GM18867 (cell line): ENCODE results near the gene CLBA1.
"Not testable (repeated sequence)": the region's sequence is repeated elsewhere in the genome, so short reads cannot be mapped to it uniquely, and the experiment has no call there.

Experiments
- ATAC-seq: cut with Tn5 transposase; IDR thresholded peaks from one replicate; pipeline ENCODE4 v1.9.1; 2021; ENCODE audit warnings: mild to moderate bottlenecking, moderate library complexity; ENCODE audit not compliant: unreplicated experiment

Gene CLBA1

GRCh38 chr14:104947881-104948735 is 37.5 kb upstream of the CLBA1 start:
- ATAC-seq, result not testable (repeated sequence)

- ATAC-seq, result no peak
Measured at GRCh38 chr14:104948736-104949031, 36.9 kb upstream of the CLBA1 start.

GRCh38 chr14:104949406-104949955 is 36.1 kb upstream of the CLBA1 start:
- ATAC-seq, result not testable (repeated sequence)

GRCh38 chr14:104950021-104950420 is 35.6 kb upstream of the CLBA1 start:
- no peak for ATAC-seq

- not testable (repeated sequence) for ATAC-seq
Measured at GRCh38 chr14:104950701-104951100, 34.9 kb upstream of the CLBA1 start.

DNA sequence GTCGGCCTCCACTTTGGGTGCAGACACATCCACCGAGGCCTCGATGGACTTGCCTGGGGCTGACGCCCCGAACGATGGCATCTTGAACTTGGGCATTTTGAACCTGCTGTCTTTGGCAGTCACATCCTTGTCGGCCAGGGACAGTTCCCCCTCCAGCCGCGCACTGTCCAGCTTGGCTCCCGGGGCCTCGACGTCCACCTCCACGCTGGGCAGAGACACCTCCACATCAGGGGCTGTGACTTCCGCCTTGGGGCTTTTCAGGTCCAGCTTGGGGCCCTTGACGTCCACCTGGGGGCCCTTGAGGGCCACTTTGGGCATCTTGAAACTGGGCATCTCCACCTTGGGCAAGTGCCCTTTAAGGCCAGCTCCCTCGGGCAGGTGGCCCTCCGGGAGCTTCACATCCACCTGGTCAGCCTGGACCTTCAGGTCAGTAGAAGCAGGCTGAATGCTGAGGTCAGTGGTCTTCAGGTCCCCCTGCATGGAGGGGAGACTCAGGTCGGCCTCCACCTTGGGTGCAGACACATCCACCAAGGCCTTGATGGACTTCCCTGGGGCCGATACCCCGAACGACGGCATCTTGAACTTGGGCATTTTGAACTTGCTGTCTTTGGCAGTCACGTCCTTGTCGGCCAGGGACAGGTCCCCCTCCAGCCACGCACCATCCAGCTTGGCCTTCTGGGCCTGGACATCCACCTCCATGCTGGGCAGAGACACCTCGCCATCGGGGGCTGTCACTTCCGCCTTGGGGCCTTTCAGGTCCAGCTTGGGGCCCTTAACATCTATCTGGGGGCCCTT is 33.5 kb upstream of the CLBA1 start:
- ATAC-seq, result not testable (repeated sequence)

DNA sequence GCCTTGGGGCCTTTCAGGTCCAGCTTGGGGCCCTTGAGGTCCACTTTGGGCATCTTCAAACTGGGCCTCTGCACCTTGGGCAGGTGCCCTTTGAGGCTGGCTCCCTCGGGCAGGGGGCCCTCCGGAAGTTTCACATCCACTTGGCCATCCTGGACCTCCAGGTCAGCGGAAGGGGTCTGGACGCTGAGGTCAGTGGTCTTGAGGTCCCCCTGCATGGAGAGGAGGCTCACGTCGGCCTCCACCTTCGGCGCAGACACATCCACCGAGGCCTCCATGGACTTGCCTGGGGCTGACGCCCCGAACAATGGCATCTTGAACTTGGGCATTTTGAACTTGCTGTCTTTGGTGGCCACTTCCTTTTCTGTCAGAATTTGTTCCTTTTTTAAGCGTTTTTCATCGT is 32.5 kb upstream of the CLBA1 start:
- ATAC-seq, result no peak

- ATAC-seq, result no peak
Measured at GRCh38 chr14:104953896-104954656, 31.5 kb upstream of the CLBA1 start.

- ATAC-seq, result no peak
Measured at GRCh38 chr14:104954746-104955395, 30.7 kb upstream of the CLBA1 start.

DNA sequence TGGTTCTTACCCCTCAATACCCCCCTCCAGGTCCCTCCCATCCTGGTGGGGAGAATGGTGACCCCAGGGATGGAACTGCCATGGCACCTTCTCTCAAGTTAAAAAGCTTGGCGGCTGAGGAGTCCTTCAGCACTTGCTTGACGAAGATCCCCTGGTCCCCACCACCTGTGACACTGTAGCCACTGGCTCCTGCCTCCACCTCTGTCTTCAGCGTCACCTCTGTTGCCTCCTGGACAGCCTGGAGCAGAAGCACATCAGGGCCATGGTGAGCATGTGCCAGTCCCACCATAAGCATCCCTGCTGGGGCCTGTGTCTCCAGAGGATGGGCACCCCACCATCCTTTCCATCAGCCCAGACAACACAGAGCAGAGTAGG is 30.2 kb upstream of the CLBA1 start:
- no peak for ATAC-seq

DNA sequence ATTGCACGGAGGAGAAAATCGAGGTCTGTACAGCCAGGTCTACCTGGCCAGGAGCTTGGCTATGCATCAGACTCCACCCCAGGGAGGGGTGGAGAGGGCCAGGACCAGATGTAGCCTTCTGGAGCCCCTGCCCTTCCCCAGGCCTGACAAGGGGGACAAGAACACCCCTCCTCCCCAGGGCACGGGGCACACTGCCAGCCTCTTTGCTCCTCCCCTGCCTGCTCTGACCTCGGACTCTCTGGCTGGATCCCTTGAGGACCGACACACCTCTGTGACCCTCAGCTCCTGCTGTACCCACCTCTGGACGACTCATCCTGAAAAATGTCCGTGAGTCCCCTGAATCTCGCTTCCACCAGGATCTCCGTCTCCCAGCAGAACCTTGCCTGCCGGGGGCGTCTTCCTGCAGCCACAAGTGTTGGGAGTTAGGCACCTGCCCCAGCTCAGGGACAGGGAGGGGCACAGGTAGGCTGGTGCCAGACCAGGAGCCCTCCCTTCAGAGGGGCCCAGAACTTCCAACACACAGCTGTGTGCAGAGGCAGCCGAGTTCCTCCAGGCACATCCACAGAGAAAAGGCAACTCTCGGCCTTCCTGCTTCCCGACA is 29.2 kb upstream of the CLBA1 start:
- no peak for ATAC-seq

DNA sequence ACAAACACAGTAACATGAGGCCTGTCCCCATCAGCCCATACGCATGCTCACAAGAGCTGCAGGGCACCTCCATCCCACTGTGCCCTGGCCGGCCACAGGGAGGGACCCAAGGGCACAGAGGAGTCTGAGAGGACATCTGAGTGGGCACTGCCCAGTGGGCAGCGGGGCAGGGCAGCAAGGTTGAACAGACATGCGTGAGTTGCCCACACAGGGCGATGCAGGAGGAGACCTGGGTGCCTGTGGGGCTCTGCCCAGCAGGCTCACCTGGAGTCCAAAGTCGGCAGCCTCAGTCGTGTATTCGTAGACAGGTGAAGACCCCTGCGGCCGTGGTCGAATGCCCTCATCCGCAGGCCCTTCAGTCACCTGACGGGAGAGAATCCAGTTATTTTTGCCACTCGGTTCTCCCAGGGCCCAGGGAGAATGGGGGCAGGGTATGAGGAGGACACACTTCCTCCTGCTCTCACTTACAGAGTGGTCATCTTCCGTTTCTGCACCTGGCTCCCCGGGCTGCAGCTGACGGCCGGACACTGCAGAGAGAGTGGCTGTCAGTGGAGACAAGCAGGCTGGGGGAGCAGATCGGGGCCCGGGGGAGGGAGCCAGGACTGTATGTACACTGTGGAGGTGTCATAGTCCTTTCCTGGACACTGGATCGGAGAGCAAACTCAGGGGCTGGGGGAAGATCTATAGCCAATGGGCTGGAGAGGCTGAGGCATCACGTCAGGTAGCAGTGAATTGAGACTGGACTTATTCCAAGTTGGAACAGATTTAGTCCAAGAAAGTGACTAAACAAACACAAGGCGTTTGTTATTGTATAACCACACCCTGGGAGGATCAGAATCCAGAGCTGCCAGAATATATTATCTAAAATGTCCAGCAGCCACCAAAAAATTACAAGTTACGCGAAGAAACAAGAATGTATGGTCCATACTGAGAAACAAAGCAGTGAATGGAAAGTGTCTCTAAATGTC is 28.2 kb upstream of the CLBA1 start:
- ATAC-seq, result no peak

DNA sequence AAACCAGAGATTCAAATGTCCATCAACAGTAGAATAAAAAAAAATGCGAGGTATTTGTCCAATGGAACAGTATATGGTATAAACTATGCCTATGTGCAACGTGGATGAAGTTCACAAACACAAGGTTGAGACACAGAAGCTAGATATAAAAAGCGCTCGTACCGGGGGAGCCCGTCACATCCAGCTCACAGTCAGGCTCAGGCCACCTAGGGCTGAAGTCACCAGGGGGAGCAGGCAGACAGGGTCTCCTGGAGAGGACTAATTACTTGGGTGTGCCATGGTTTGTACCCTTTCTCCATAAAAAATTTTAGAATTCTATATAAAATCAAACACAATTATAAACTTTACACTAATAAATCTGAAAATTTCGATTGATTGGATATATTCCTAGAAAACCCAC is 21.0 kb upstream of the CLBA1 start:
- no peak for ATAC-seq

GRCh38 chr14:104965561-104966231 is 19.9 kb upstream of the CLBA1 start:
- no peak for ATAC-seq

GRCh38 chr14:104966261-104966865 is 19.2 kb upstream of the CLBA1 start:
- ATAC-seq, result no peak

- no peak for ATAC-seq
Measured at GRCh38 chr14:104966981-104967385, 18.6 kb upstream of the CLBA1 start.

DNA sequence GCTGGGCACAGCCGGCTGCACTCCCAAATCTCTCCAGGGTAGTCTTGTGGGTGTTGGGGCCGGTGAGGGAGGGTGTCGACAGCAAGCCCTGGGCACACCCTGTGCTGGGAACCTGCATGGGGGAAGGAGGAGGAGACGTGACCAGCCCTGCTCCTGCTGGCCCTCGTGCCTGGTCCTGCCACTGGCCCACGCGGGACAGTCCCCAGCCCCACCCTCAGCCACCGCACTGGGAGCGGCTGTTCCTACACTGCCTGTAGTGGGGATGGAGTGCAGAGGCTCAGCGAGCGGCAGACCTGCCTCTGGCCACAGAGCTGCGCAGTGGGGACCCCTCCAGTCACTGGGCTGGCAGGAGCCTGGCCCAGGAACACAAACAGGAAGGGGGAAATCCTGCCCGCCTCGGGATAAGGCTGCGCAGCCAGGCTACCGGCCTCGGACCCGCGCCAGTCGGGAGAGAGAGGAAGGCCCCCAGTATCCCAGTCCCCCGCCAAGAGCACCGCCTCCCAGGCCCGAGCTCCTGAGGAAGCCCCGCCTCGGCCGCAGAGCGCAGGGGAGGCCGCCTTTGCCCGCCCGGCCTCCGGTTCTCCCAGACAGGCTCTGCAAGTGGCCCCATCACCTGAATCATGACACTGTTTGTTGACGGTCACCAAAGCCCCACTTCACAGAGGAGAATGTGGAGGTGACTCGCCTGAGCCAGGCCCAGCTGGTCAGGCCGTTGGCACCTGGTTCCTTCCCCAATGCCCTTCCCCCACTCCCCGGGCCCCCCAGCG is 18.0 kb upstream of the CLBA1 start:
- ATAC-seq, result no peak

- no peak for ATAC-seq
Measured at GRCh38 chr14:104968153-104968527, 17.4 kb upstream of the CLBA1 start.
